HG02884 (cell line): Measurements from ENCODE around the gene SIK3.

Source experiments
- ATAC-seq: cut with Tn5 transposase; IDR thresholded peaks from one replicate; pipeline ENCODE4 v1.9.1; 2021; ENCODE audit warnings: mild to moderate bottlenecking, moderate library complexity; ENCODE audit not compliant: unreplicated experiment

SIK3 gene

DNA sequence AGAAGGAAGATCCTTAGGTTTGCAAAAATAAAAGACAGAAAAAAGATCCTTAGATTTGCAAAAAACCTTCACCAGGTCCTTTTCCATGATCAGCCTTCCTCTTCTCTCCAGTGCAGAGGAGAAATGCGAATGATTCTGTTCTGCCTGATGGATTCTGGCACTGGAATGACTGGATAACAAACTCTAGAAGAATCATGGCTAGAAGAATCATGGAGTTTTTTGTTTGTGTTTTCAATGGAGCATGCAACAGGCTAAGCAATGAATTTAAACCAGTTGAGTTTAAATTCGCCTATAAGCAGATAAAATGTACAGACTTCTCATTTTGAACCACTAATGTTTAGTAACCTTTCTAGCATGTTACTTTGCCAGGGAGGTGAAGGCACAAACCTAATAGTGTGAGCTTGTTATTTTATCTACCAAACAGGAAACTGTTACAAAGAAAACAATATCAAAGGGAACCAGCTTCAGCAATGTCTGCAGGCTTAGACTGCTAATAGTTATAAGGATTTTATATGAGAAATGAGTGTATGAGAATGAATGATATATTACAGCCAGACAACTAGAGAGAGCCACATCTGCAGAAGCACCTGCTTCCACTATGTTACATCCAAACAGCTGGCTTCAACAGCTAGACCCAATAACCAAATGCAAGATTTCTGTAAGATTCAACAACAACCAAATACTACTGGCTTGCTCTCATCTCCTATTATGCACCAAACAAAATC lies 196.1 kb downstream of the SIK3 start:
- ATAC-seq: no peak

GRCh38 chr11:116901211-116901610 lies 197.0 kb downstream of the SIK3 start:
- ATAC-seq: no peak

GRCh38 chr11:116896211-116896610 lies 202.0 kb downstream of the SIK3 start:
- ATAC-seq: no peak

- no peak for ATAC-seq
Observed at GRCh38 chr11:116895048-116895757, 203.0 kb downstream of the SIK3 start.

DNA sequence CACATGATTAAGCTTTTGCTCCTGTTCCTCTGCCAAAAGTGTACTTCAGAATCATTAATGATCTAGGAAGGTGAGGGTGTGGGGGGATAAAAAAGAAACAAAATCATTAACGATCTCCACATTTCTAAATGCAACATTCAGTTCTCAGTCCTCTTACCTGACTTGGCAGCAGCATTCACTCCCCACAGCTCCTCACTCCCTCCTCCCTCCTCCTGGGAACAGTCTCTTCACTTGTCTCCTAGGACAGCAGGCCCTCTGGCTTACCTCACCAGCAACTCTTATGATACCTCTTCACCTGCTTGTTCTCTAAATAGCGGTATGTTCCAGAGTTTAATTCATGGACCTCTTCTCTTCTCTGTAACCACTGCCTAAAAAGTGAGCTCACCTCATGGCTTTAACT lies 204.3 kb downstream of the SIK3 start:
- no peak for ATAC-seq

- ATAC-seq: no peak
Observed at GRCh38 chr11:116893437-116893836, 204.8 kb downstream of the SIK3 start.

GRCh38 chr11:116892374-116892773 lies 205.9 kb downstream of the SIK3 start:
- ATAC-seq: no peak

- ATAC-seq: no peak
Observed at GRCh38 chr11:116891746-116892145, 206.5 kb downstream of the SIK3 start.

DNA sequence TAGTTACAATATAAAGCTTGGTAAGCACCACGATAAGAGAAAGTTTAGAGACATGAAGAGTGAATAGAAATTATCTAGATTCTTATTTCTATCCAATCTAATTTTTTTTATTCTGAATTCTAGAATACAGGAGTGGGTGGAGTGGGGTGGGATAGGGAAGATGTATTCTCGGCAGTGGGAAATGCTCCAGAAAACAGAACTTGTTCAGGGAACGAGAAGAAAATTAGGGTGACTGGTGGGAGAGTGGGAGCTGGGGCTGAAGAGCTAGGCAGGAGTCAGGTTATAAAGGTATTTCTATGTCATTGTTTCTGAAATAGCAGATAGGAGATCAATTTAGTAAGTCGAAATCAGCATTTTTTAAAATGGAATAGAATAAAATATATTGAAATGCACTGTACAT lies 207.6 kb downstream of the SIK3 start:
- no peak for ATAC-seq

GRCh38 chr11:116890193-116890592 lies 208.0 kb downstream of the SIK3 start:
- no peak for ATAC-seq

DNA sequence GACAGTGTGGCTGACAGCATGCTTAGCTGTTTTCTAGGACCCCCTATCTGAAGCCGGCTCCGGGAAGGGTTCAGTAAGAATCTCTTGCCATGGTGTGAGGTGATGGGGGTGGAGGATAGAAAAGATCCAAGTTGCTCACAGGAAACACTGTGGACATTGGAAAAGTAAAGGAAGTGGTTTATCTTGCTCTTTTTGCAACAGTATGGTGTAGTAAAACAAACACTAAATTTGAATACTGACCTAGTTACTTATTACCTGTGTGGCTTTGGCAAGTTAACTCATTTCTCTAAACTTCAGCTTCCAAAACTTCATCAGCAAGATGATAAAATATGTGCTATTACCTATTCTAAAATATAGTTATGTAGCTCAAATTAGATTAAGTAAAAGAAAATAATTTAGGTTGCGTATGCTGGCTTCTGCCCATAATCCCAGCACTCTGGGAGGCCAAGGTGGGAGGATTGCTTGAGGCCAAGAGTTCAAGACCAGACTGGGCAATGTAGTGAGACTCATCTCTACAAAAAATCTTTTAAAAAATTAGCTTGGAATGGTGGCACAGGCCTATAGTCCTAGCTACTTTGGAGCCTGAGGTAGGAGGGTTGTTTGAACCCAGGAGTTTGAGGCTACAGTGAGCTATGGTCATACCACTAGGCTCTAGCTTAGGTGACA lies 209.2 kb downstream of the SIK3 start:
- ATAC-seq: no peak

DNA sequence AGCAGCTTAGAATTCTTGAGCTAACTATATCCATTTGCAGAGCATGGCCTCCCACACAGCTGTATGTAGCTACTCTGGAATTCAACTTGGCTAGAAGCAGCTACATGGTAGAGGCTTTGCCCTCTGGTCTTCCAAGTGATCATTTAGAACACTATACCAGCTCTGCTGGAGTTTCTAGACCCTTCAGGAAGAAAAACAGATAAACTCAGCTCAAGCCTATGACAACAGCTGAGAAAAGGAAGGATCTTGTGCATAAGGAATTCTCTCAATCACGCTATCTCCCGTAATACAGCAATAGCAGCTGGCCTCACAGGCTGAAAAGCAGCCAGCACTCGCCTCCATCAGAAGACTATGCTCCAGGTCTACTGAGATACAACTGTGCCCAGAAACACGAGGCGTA lies 210.2 kb downstream of the SIK3 start:
- no peak for ATAC-seq

- no peak for ATAC-seq
Observed at GRCh38 chr11:116885951-116886655, 212.1 kb downstream of the SIK3 start.

DNA sequence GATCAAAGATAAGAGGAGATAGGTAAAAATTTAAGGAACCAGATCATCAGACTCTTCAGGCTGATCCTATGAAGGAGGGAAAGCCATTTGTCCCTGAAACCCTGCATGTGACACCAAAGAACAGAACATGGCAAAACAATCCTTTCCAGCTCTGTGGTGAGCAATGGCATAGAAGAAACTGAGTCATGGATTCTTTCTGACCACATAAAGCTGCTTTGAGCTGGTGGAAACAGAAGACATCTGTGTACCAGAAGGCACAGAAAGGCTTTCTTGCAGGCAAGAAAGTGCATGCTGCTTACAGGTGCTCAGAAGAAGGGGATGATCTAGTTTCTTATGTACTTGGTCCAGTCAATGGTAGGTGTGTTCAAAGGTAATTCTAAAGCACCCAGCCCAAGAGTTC lies 215.8 kb downstream of the SIK3 start:
- no peak for ATAC-seq

DNA sequence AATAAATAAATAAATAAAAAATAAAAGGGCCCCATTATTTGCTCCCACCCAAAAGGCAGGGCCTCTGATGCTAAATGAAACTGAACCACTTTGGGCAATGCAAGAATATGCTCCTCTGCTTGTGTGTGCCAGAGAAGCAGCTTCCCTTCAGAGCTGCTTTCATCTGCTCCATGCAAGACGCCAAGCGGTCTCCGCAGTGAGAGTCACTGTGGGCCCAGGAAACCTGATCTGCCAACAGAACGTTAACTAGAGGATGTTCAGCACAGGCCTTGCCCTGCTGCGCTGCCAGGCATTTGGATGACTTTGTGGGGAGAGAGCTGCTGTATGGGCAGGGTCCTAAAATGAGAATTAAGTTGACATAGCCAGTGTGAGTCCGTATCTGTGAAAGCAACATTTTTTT lies 217.1 kb downstream of the SIK3 start:
- no peak for ATAC-seq

DNA sequence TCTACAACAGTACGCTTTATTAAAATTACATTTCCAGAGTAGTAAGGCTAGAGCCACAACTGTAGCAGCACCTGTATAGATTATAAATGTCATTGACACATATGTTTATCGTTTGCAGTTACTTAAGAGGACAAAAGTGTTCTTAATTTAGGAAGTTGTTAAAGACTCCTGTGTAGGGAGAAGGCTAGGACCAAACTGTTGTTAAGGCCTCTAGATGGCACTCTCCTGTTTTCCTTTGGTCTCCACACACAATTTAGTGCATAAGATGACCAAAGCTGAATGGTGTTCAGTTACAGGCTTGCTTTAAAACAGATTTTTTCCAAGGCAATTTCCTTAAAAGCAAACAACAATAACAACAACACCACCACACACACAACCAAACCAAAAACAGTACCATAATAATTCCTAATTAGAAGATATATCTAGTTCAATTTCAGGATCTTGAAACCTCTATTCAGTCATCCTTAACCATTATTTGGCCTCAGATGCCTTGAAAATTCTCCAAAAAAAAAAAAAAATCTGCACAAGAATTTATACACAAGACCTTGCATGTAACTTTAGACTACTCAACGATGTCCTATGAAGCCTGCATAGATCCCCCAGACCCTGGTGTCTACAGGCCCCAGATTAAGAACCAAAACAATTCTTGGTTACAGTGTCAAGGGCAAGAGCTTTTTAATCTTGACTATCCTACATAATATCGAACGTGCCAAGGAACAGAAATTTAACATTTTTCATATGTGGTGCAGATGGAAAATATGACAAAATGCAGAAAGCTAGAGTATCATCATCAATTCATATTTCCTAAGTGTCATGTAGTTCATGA lies 218.2 kb downstream of the SIK3 start:
- no peak for ATAC-seq

GRCh38 chr11:116876656-116877055 lies 221.6 kb downstream of the SIK3 start:
- ATAC-seq: no peak

DNA sequence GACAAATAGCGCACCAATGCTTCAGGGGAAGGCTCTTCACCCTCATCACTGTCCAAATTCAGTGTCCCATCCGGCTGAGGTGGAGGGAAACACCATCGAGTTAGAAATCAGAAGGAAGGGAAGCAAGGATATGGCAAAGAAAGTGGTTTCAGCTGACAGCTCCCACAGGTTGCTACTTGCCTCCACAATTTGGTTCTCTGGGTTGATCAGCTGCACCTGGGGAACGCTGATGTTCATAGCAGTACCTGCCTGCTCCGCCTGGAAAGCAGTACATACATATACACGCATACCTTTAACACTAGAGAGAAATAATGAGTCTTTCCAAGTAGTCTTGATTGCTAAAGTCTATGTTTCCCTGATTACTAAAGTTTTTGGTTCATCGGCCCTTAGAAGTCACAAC lies 223.0 kb downstream of the SIK3 start:
- ATAC-seq: no peak

GRCh38 chr11:116874251-116874650 lies 224.0 kb downstream of the SIK3 start:
- no peak for ATAC-seq

DNA sequence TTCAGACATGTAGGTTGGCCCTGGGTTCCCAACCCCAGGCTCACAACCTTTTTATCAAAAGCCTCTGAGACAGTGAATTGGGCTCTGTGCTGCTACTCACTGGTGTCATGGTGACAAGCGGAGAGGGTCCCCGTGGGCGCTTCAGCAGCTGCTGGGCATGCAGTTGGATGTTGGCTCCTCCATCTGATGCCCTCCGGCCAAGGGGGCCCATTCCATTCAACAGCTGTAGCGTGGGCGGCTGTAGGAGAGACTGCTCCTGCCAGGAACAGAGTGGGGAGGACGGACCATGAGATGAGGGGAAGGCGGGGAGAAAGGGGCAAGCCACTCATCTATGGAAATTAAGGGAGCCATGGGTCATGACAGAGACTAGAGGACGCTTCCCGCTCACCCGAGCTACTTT lies 224.8 kb downstream of the SIK3 start:
- ATAC-seq: no peak

DNA sequence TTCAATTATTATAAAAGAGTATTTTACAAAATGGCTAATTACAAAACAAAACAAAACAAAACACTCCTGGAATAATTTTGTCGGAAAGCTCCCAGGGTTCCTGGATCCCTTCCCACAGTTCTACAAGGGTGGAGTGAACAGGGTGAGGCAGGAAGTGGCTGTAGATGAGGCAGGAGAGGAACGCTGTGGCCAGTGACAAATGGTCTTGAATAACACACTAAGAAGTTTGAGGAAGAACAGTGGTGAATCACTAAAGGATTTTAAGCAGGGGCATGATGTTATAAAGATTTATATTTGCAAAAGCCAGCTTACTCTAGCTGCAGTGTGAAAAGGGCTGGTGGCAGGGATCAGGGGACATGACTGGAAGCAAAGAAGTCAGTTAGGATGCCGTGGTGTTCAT lies 227.0 kb downstream of the SIK3 start:
- ATAC-seq: no peak
